GM13976 (cell line): Measurements from ENCODE around the gene GHDC.
"Not testable (repeated sequence)": the region's sequence is repeated elsewhere in the genome, so short reads cannot be mapped to it uniquely, and the experiment has no call there.

Source experiments
- DNase-seq: peaks from one replicate; pipeline ENCODE4 v3.0.0; 2012; ENCODE audit warnings: low spot score
- in situ Hi-C: fragments of 300-500 bp; cut with MboI; formaldehyde crosslinking; loops from one replicate; pipeline ENCODE4 v1.12.0; 2022; ENCODE audit warnings: low sequenced_read_pairs, mixed read lengths, inconsistent platforms; ENCODE audit not compliant: unreplicated experiment
- TF ChIP-seq, protein P1 (sequence below): IDR thresholded peaks from 2 replicates; pipeline ENCODE4 v1.5.1; 2012; ENCODE audit warnings: borderline replicate concordance, mild to moderate bottlenecking; ENCODE audit not compliant: insufficient read depth; ENCODE audit errors: extremely low read depth, missing control alignments, control extremely low read depth

The GHDC gene

DNA sequence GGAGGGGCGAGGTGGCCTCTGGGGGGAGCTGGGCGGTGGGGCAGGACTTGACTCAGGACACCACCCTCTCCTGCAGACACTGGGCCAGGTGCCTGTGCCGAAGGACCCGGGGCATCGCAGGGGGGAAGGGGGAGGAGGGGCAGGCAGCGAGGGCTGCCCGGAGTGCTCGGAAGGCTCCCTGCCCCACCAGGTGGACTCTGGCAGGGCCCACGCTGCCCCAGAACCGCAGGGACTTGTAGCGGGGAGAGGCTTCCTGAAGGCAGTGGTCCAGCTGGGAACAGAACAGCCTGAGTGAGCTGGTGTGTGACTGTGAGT is 4.7 kb downstream of the GHDC start:
- DNase-seq = no peak
- in situ Hi-C loops = loop anchor here (25.0 kb wide), 1 partner anchor 223 kb away; the partner anchor contains the start of gene CAVIN1
- TF ChIP-seq, protein P1, sequence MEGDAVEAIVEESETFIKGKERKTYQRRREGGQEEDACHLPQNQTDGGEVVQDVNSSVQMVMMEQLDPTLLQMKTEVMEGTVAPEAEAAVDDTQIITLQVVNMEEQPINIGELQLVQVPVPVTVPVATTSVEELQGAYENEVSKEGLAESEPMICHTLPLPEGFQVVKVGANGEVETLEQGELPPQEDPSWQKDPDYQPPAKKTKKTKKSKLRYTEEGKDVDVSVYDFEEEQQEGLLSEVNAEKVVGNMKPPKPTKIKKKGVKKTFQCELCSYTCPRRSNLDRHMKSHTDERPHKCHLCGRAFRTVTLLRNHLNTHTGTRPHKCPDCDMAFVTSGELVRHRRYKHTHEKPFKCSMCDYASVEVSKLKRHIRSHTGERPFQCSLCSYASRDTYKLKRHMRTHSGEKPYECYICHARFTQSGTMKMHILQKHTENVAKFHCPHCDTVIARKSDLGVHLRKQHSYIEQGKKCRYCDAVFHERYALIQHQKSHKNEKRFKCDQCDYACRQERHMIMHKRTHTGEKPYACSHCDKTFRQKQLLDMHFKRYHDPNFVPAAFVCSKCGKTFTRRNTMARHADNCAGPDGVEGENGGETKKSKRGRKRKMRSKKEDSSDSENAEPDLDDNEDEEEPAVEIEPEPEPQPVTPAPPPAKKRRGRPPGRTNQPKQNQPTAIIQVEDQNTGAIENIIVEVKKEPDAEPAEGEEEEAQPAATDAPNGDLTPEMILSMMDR = no peak

DNA sequence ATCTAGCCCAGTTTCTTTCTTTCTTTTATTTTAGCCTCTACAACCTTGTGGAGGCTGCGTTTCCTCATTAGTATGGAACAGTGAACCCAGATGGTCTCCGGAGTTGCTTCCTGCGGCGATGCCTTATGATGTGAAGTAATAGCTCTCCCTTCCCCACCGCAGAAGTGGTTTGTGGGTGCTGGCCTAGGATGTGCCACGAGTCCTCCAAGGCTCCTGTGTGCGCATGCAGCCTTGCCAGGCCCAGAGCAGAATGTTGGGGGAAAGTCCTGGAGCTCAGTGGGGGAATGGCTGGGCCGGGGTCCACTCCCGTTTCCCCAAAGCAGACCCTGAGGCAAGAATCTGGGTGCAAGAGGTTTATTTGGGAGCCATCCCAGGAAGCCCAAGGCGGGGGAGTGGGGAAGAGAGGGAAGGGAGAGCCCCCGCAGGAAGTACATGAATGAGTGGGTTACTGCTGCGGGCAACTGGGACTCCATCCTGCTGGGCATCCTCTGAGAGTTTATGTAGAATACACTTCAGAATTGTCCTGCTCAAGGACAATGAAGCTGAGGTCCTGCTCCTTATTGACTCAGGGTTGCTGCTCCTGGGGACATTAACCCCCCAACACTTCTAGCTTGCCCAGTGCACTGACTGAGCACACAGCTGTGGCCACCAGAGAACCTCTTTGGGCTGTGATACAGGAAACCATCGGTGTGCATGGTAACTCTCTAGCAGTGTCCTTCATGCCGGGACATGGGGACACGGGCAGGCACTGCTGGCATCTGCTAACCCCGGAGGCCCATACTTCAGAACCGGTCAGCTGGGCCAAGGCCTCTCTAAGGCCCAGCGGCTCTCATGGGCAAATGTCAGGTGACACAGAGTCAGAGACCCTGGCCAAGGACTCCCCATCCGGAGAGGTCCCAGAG is 5.3 kb downstream of the GHDC start:
- in situ Hi-C loops = loop anchor here (25.0 kb wide), 1 partner anchor 223 kb away; the partner anchor contains the start of gene CAVIN1
- TF ChIP-seq, protein P1 = no peak
- DNase-seq = no peak

GRCh38 chr17:42187833-42188232 is 6.5 kb downstream of the GHDC start:
- no peak for DNase-seq
- in situ Hi-C loops = loop anchor here (25.0 kb wide), 1 partner anchor 224 kb away; the partner anchor contains the start of gene CAVIN1
- TF ChIP-seq, protein P1 = no peak

DNA sequence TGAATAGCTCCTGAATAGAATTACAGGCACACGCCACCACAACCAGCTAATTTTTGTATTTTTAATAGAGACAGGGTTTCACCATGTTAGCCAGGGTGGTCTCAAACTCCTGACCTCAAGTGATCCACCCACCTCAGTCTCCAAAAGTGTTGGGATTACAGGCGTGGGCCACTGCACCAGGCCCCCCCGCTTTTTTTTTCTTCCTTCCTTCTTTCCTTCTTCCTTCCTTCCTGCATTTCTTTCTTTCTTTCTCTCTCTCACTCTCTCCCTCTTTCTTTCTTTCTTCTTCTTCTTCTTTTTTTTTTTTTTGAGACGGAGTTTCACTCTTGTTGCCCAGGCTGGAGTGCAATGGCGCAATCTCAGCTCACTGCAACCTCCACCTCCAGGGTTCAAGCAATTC is 8.1 kb downstream of the GHDC start:
- in situ Hi-C loops = loop anchor here (25.0 kb wide), 1 partner anchor 226 kb away; the partner anchor contains the start of gene CAVIN1
- DNase-seq = not testable (repeated sequence)

DNA sequence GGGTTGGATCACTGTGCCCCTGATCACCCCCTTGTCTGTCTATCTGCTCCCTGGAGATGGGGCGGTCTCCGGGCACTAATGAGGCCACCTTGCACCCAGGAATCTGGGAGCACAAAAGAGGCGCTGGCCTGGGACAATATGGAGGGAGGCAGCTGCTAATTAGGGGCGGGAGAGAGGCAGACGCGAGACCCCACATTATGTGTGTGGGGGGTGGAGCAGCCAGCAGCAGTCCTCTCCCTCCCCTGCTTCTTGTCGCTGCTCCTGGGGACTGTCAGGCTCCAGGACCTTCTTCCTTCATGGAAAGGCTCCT is 8.7 kb downstream of the GHDC start:
- in situ Hi-C loops = loop anchor here (25.0 kb wide), 1 partner anchor 227 kb away; the partner anchor contains the start of gene CAVIN1
- TF ChIP-seq, protein P1 = no peak
- DNase-seq = no peak

DNA sequence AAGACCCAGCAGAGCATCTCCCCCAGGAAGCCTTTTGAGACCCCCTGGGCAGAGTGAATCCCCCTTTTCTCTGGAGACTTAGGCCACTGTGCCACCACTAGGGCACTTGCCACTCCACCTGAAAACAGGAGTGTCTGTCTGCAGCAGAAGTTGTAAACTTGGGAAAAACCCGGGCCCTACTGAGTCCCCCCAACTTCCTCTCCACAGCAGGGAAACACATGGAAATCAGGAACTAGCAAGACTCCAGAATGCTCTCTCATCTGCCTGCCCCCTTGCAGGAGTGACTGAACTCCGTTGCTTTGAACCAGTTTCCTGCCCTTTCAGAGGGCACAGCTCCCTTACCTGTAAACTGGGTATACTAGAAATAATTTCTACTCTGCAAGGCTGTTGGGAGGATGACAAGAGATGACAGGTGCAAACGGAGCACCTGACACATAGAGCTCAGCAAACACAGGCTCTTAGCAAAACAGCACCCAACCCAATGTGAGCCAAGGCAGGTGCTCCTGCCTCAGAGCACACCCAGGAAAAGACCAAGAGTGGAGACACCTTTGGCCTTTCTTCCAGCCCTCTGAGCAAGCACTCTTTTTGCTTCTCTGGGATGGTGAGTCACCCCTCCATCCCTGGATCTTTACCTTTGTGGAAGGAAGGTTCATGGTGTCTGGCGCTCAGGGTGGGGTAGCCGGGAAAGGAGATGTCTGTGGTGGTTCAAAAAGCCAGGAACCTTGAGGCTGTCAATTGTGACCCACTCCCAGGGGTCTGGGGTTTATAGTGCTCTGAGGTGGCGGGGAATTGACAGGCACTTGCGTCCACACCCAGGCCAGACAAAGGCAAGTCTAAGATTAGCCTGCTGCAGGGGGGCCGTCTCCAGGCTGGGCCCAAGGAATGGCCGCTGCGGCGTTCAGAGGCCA is 9.3 kb downstream of the GHDC start, which contains the start of gene HCRT:
Gene HCRT (minus strand): TSS at position 740 of the 908 bp plus-strand sequence. CDS start 87 bp downstream, at position 653.
- no peak for DNase-seq
- in situ Hi-C loops = loop anchor here (25.0 kb wide), 1 partner anchor 227 kb away; the partner anchor contains the start of gene CAVIN1
- TF ChIP-seq, protein P1 = no peak
